Kidney epithelial cell (primary cell): ENCODE results near the gene BNC2. TPM values are rescaled to one million over a fixed set of nuclear protein-coding genes. Genes with fewer than 3 reads are reported as not detected.

ENCODE experiments used
- DNase-seq: peaks from one replicate; pipeline ENCODE4 v3.0.0-alpha.2; 2010; ENCODE audit warnings: low read depth
- H3K27me3 ChIP-seq: 2 replicates; pipeline ENCODE4 v1.6.0; 2011; ENCODE audit warnings: low read length; ENCODE audit not compliant: control insufficient read depth, insufficient read depth
- H3K36me3 ChIP-seq: 2 replicates; pipeline ENCODE4 v1.5.1; 2011; ENCODE audit warnings: low read length; ENCODE audit not compliant: control insufficient read depth, insufficient read depth
- H3K4me3 ChIP-seq: 2 replicates; pipeline ENCODE4 v1.5.1; 2011; ENCODE audit warnings: low read depth, mild to moderate bottlenecking, control low read depth, low read length
- CTCF ChIP-seq: IDR thresholded peaks from 2 replicates; pipeline ENCODE4 v1.5.1; 2011; ENCODE audit warnings: mild to moderate bottlenecking, moderate library complexity, low read length, control low read depth, inconsistent platforms; ENCODE audit not compliant: insufficient read depth, poor library complexity, severe bottlenecking
- total RNA-seq: library from RNA; depleted of rRNA; stranded (reverse); fragments of >200 nt; gene quantifications from 2 replicates; pipeline ENCODE4 v1.2.3, GENCODE V29; 2015

The BNC2 gene
- total RNA-seq, 1 donor from 2014 or later, result 1.5 TPM

DNA sequence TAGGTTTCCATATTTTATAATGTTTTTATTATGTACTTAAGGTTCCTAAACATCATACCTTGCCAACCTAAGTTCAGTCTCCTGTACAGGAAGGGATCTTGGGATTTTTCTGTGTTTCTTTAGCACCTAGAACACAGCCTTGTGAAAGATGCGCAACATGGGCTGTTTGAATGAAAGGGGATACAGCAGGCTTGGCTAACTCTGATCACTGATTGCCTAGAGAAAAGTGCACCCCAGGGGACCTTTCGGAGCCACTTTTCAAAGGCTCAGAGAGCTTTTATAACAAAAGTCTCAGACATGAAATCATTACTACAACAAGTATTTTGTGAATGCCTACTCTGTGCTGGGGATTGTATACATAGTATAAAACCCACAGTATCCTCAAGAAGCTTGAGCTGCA lies 261.6 kb downstream of the BNC2 start:
- no peak for TF ChIP-seq CTCF
- Histone ChIP-seq H3K4me3 (no peak overlapping the region), H3K36me3 (no peaks in the 10 kb centered on the region), H3K27me3 (no peaks in the 10 kb centered on the region)
- no peak for DNase-seq

DNA sequence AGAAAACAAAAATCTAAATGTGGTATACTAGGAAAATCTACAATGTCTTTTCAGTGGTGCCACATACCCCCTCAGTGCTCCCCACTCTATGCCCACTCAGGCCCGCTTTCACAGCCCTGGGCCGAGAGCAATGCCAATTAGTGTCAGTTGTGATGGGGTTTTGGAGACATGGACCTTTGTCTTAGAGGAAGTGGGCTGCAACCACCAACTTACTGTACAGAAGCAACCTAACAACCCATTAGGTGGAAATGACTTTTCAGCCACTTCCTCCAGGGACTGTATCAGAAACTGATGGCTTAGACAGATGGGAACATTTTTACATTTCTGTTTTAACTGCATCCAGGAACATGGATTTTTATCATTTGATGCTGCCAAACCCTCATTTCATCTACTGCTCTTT lies 268.0 kb downstream of the BNC2 start:
- Histone ChIP-seq H3K4me3 (no peak overlapping the region), H3K36me3 (no peaks in the 10 kb centered on the region), H3K27me3 (no peaks in the 10 kb centered on the region)
- DNase-seq, result no peak
- no peak for TF ChIP-seq CTCF

GRCh38 chr9:16601991-16602390 lies 268.5 kb downstream of the BNC2 start:
- no peak overlapping the region for H3K4me3 ChIP-seq
- no peaks in the 10 kb centered on the region for H3K36me3 ChIP-seq
- H3K27me3 ChIP-seq, result no peaks in the 10 kb centered on the region
- TF ChIP-seq CTCF, result no peak
- DNase-seq, result no peak

DNA sequence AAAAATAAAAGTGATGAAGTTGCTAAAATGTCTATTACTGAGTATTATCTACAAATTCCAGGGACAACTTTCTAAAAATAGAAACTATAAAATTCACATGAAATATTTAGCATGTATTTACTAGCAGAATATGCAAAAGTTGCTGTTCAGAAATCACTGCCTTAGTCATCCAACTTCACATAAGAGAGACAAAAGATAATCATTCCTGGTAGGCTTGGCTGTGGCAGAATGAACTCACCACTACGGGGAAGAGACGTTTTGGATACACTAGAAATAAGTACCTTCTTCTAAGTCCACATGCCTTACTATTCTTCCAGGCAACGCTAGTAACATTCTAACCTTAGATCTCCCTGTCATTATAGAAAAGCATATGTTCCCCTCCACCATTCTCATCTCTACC lies 272.2 kb downstream of the BNC2 start:
- no peaks in the 10 kb centered on the region for H3K27me3 ChIP-seq
- H3K36me3 ChIP-seq, result no peaks in the 10 kb centered on the region
- no peak for DNase-seq
- H3K4me3 ChIP-seq, result no peak overlapping the region
- TF ChIP-seq CTCF, result no peak

- Histone ChIP-seq H3K27me3 (no peaks in the 10 kb centered on the region), H3K4me3 (no peak overlapping the region), H3K36me3 (no peaks in the 10 kb centered on the region)
- TF ChIP-seq CTCF, result no peak
- DNase-seq, result no peak
These were observed 273.3 kb downstream of the BNC2 start for GRCh38 chr9:16597136-16597535.

DNA sequence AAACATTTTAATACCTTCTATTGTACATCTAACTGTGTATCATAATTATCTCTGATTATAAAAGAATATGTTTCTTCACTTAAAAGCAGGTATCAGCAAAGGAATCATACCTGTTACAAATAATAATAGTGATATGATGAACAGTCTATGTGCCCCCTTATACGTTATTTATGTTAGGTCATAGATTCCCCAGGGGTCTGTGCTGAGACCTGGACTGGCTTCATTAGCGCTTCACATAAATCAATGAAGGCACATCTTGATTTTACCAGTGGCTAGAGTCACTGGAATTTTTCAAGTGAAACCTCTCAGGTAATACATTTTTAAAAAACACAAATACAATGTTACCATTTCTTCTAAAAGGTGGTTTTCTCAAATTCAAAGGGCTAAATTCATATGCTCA lies 275.2 kb downstream of the BNC2 start:
- no peak overlapping the region for H3K4me3 ChIP-seq
- H3K27me3 ChIP-seq, result no peaks in the 10 kb centered on the region
- H3K36me3 ChIP-seq, result no peaks in the 10 kb centered on the region
- TF ChIP-seq CTCF, result no peak
- DNase-seq, result no peak
